ENCODE results near the gene ZC3H10.
"Not testable (repeated sequence)": the region's sequence is repeated elsewhere in the genome, so short reads cannot be mapped to it uniquely, and the experiment has no call there.

Gene ZC3H10

GRCh38 chr12:56103066-56103711 lies 14.9 kb upstream of the ZC3H10 start:
- DNase-seq (ENCODE audit: low read depth in 2 of 2): no peak

- no peak for DNase-seq (ENCODE audit: low read depth in 2 of 2)
Measured at GRCh38 chr12:56103823-56104108, 14.3 kb upstream of the ZC3H10 start.

- DNase-seq (ENCODE audit: low read depth in 2 of 2): peak; percentile 89 to 93
Measured at GRCh38 chr12:56104109-56104814, 13.8 kb upstream of the ZC3H10 start, which contains the start of gene PA2G4. Gene PA2G4, plus strand, starts transcription at chr12:56104559. Its CDS starts 179 bp downstream, at chr12:56104738.

GRCh38 chr12:56104815-56105608 lies 13.1 kb upstream of the ZC3H10 start:
- DNase-seq (ENCODE audit: low read depth in 2 of 2): no peak

- no peak for DNase-seq (ENCODE audit: low read depth in 2 of 2)
Measured at GRCh38 chr12:56105609-56105902, 12.5 kb upstream of the ZC3H10 start.

- no peak for DNase-seq (ENCODE audit: low read depth in 2 of 2)
Measured at GRCh38 chr12:56107242-56107641, 10.8 kb upstream of the ZC3H10 start.

GRCh38 chr12:56110571-56110970 lies 7.5 kb upstream of the ZC3H10 start:
- no peak for DNase-seq (ENCODE audit: low read depth in 2 of 2)

GRCh38 chr12:56114084-56114483 lies 4.0 kb upstream of the ZC3H10 start:
- DNase-seq (ENCODE audit: low read depth in 2 of 2): no peak

- DNase-seq (ENCODE audit: low read depth in 2 of 2): no peak
Measured at GRCh38 chr12:56115329-56115728, 2.7 kb upstream of the ZC3H10 start.

GRCh38 chr12:56116267-56117081 lies 1.6 kb upstream of the ZC3H10 start, which contains the start of gene RPL41:
Gene RPL41, plus strand, starts transcription at chr12:56116633.
- DNase-seq (ENCODE audit: low read depth in 2 of 2): peak; percentile 92

- not testable (repeated sequence) for DNase-seq (ENCODE audit: low read depth in 2 of 2)
Measured at GRCh38 chr12:56117082-56117706, 872 bp upstream of the ZC3H10 start.

GRCh38 chr12:56118688-56119357 lies 757 bp downstream of the ZC3H10 start:
- DNase-seq (ENCODE audit: low read depth in 2 of 2): no peak

GRCh38 chr12:56119361-56119796 lies 1.3 kb downstream of the ZC3H10 start:
- DNase-seq (ENCODE audit: low read depth in 2 of 2): no peak

- DNase-seq (ENCODE audit: low read depth in 2 of 2): no peak
Measured at GRCh38 chr12:56120158-56120846, 2.2 kb downstream of the ZC3H10 start.

GRCh38 chr12:56121204-56121870 lies 3.3 kb downstream of the ZC3H10 start:
- no peak for DNase-seq (ENCODE audit: low read depth in 2 of 2)

GRCh38 chr12:56122637-56123036 lies 4.6 kb downstream of the ZC3H10 start:
- DNase-seq (ENCODE audit: low read depth in 2 of 2): no peak

- DNase-seq (ENCODE audit: low read depth in 2 of 2): no peak
Measured at GRCh38 chr12:56124133-56124532, 6.1 kb downstream of the ZC3H10 start.

- no peak for DNase-seq (ENCODE audit: low read depth in 2 of 2)
Measured at GRCh38 chr12:56126732-56127239, 8.7 kb downstream of the ZC3H10 start.

- no peak for DNase-seq (ENCODE audit: low read depth in 2 of 2)
Measured at GRCh38 chr12:56127485-56127887, 9.4 kb downstream of the ZC3H10 start.

Data from stimulated activated CD8-positive, alpha-beta memory T cell treated with anti-CD3 and anti-CD28 coated beads, Interleukin-7, amount 100 ng/mL, for 1 hour (primary cell).